Natural killer cell (primary cell): Measurements from ENCODE around the gene CREBBP. TPM values are rescaled to one million over a fixed set of nuclear protein-coding genes. Genes with fewer than 3 reads are reported as not detected.

ENCODE experiments used
- ATAC-seq, 3 donors: fragments of 150-1000 bp in 2 of 3; fragments of 200-7000 bp in 1 of 3; cut with Tn5 transposase; 1 replicate in 1 of 3; 2 replicates in 2 of 3; pipeline ENCODE4 v1.10.0; 2021; ENCODE audit warnings: mild to moderate bottlenecking in 2 of 3, moderate library complexity in 2 of 3
- DNase-seq, 2 donors: peaks; one replicate each; pipeline versions ENCODE4 v3.0.0 to v3.0.0-alpha.2; 2013 to 2021; ENCODE audit warnings: mixed read lengths in 1 of 2
- H3K27ac ChIP-seq: one replicate; pipeline ENCODE4 v1.5.1; 2013; ENCODE audit warnings: mild to moderate bottlenecking, low read length
- H3K27me3 ChIP-seq: one replicate; pipeline ENCODE4 v1.6.1; 2013; ENCODE audit warnings: low read length; ENCODE audit not compliant: control insufficient read depth, insufficient read depth
- H3K36me3 ChIP-seq: one replicate; pipeline ENCODE4 v1.6.1; 2013; ENCODE audit warnings: low read length; ENCODE audit not compliant: control insufficient read depth, insufficient read depth
- H3K4me1 ChIP-seq: one replicate; pipeline ENCODE4 v1.6.1; 2013; ENCODE audit warnings: low read length; ENCODE audit not compliant: control insufficient read depth, insufficient read depth
- H3K4me3 ChIP-seq: one replicate; pipeline ENCODE4 v1.5.1; 2013; ENCODE audit warnings: low read length
- H3K9me3 ChIP-seq: one replicate; pipeline ENCODE4 v1.6.1; 2013; ENCODE audit warnings: low read length; ENCODE audit not compliant: control insufficient read depth, insufficient read depth
- H3K27ac Mint-ChIP-seq, 2 donors: one replicate each; pipeline ENCODE4 v1.8.0; 2022; ENCODE audit warnings: mild to moderate bottlenecking in 2 of 2, mixed read lengths in 2 of 2, moderate library complexity in 1 of 2
- H3K27me3 Mint-ChIP-seq, 2 donors: one replicate each; pipeline ENCODE4 v1.8.0; 2022; ENCODE audit warnings: low read depth in 2 of 2, mixed read lengths in 2 of 2
- H3K36me3 Mint-ChIP-seq: one replicate; pipeline ENCODE4 v1.8.0; 2022; ENCODE audit warnings: mixed read lengths
- H3K4me1 Mint-ChIP-seq, 2 donors: one replicate each; pipeline ENCODE4 v1.8.0; 2022; ENCODE audit warnings: mixed read lengths in 2 of 2
- H3K4me3 Mint-ChIP-seq: one replicate; pipeline ENCODE4 v1.8.0; 2022; ENCODE audit warnings: mild to moderate bottlenecking, moderate library complexity, mixed read lengths
- H3K9me3 Mint-ChIP-seq, 2 donors: one replicate each; pipeline ENCODE4 v1.8.0; 2022; ENCODE audit warnings: mixed read lengths in 2 of 2
- WGBS: methylation state at CpG from one replicate; pipeline ENCODE4 v1.1.7; 2013; ENCODE audit warnings: missing lambda C conversion rate; ENCODE audit not compliant: insufficient coverage; 5-methylcytosine and 5-hydroxymethylcytosine counted together
- intact Hi-C: fragments of 100-400 bp; cut with micrococcal nuclease; formaldehyde crosslinking; loops from one replicate; pipeline ENCODE4 v1.14.2; 2022
- total RNA-seq, 4 donors: library from RNA; stranded (reverse); fragments of 120-200 nt in 1 of 4; gene quantifications; one replicate each; pipeline versions ENCODE4 v1.2.3 to v1.2.4, GENCODE V29; 2013 to 2022
- TF ChIP-seq, protein P1 (sequence below): fragments of 200-600 bp; IDR thresholded peaks from one replicate; pipeline ENCODE4 v1.8.0; 2022; ENCODE audit warnings: antibody characterized with exemption

The CREBBP gene
- total RNA-seq, 3 donors from 2014 or later (not counting 1 experiment from before 2014, with no cell fraction given) = 197 to 234 (median 224) TPM

DNA sequence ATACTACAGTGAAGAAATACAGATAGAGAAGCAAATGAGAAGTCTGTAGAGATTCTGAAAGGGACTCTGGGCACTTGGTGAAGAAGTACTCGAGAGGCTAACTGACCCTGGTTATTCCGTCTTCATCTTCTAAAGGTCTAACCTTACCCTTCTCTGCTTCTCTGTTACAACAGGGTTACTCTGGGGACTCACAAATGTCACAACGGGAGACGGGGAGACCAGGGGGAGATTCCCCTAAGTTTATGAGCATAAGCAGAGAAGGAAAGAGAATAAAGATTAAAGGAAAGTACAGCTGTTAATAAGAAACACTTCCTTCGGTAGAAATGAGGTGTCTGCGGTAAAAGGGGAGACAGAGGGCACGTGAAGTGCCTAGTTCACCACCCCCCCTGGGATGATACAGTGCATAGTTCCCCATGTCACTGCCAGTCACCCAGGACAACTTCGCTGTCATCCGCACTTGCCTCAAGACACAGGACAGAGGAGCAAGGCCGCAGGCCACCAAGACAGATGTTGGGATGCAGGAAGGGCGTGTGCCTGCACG lies 88.0 kb downstream of the CREBBP start:
- no peak for DNase-seq
- Mint-ChIP-seq H3K4me1 (peaks cover 65 to 75% of the 10 kb centered on the region in 2 donors), H3K27me3 (no peaks in the 10 kb centered on the region), H3K4me3 (peak overlapping the region; percentile 54), H3K27ac (no peak overlapping the region), H3K36me3 (no peaks in the 10 kb centered on the region), H3K9me3 (no peaks in the 10 kb centered on the region)
- no peaks in the 10 kb centered on the region for H3K9me3 ChIP-seq
- intact Hi-C loops = no loop called here
- ATAC-seq = peak in 2 of 3 donors; percentile 14 to 36
- TF ChIP-seq, protein P1, sequence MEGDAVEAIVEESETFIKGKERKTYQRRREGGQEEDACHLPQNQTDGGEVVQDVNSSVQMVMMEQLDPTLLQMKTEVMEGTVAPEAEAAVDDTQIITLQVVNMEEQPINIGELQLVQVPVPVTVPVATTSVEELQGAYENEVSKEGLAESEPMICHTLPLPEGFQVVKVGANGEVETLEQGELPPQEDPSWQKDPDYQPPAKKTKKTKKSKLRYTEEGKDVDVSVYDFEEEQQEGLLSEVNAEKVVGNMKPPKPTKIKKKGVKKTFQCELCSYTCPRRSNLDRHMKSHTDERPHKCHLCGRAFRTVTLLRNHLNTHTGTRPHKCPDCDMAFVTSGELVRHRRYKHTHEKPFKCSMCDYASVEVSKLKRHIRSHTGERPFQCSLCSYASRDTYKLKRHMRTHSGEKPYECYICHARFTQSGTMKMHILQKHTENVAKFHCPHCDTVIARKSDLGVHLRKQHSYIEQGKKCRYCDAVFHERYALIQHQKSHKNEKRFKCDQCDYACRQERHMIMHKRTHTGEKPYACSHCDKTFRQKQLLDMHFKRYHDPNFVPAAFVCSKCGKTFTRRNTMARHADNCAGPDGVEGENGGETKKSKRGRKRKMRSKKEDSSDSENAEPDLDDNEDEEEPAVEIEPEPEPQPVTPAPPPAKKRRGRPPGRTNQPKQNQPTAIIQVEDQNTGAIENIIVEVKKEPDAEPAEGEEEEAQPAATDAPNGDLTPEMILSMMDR = no peak
- peaks cover 28% of the 10 kb centered on the region for H3K36me3 ChIP-seq
- H3K4me3 ChIP-seq = no peak overlapping the region
- H3K4me1 ChIP-seq = peaks cover 49% of the 10 kb centered on the region
- 80% methylated on average over 11 of the region's 12 CpGs for WGBS
- H3K27me3 ChIP-seq = no peaks in the 10 kb centered on the region
- H3K27ac ChIP-seq = no peak overlapping the region

DNA sequence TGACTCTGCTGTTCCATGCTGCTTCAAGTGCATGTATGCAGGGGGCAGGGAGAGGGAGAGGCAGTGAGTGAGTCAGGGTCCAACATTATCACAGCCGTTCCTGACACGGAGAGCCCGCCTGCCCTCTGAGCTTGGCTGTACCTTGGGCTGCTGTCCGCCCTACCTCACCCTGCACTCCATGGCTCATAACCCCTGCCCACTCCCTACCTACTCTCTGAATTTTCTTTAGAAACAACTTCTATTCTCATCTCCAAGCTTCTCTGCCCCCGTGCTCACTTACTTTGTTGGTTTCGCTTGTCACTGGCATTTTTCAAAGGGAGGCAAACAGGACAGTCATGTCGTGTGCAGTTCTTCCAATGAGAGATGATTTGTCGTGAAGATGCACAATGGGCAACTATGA lies 88.8 kb downstream of the CREBBP start:
- no peaks in the 10 kb centered on the region for H3K36me3 Mint-ChIP-seq
- peaks cover 57 to 69% of the 10 kb centered on the region in 2 donors for H3K4me1 Mint-ChIP-seq

DNA sequence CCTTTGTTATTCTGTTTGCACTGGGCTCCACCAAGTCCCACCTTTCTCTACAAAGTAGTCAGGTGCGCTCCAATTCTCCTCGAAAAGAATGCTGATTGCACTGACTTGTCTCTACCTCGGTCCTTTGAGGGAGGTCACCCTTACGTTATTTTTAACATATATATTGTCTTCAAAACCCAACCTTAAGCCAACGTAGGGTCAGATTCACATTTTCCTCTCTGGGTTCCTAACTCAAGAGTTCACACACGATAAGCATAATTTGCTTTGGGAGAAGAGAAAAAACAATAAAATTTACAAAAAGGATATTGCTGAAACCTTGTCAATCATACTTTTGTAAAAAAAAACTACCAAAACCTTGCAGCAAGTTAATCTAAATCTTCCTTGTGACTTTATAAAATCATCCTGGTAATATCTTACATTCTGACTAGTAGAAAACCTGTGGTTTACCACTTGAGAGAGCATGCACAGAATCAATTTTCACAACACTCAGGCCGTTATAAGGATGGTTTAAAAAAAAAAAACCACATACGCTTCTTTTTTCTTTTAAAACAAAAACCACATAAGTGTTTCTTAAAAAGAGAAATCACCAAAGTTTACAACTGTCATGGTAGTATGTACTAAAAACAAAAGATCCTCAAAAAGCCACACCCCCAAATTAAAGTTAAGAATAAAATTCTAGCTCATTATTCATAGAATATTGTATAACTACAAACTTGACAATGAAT lies 91.0 kb downstream of the CREBBP start:
- Mint-ChIP-seq H3K27me3 (no peaks in the 10 kb centered on the region), H3K9me3 (no peaks in the 10 kb centered on the region), H3K36me3 (no peaks in the 10 kb centered on the region), H3K4me3 (peak overlapping the region; percentile 88), H3K4me1 (peaks cover 50 to 60% of the 10 kb centered on the region in 2 donors), H3K27ac (peak overlapping the region; percentile 12 to 80)
- Histone ChIP-seq H3K36me3 (peaks cover 32% of the 10 kb centered on the region), H3K27me3 (no peaks in the 10 kb centered on the region), H3K9me3 (no peaks in the 10 kb centered on the region), H3K4me3 (no peak overlapping the region), H3K4me1 (peaks cover 45% of the 10 kb centered on the region), H3K27ac (no peak overlapping the region)
- DNase-seq = peak in 1 of 2 donors; percentile 77
- TF ChIP-seq, protein P1 = no peak
- 31% methylated on average over 5 of the region's 8 CpGs for WGBS
- peak; percentile 77 to 89 (median 81) for ATAC-seq
- intact Hi-C loops = loop anchor here (1.0 to 2.0 kb wide), 2 partner anchors 13 to 29 kb away; no protein-coding TSS in a partner anchor

More for the DNA sequence above, 88.8 kb downstream of the CREBBP start:
- DNase-seq = no peak
- TF ChIP-seq, protein P1 = no peak
- Mint-ChIP-seq H3K27me3 (no peaks in the 10 kb centered on the region), H3K4me3 (no peak overlapping the region), H3K27ac (no peak overlapping the region), H3K9me3 (no peaks in the 10 kb centered on the region)
- ATAC-seq = no peak
- Histone ChIP-seq H3K9me3 (no peaks in the 10 kb centered on the region), H3K27ac (no peak overlapping the region), H3K4me1 (peaks cover 45% of the 10 kb centered on the region), H3K4me3 (no peak overlapping the region), H3K36me3 (peaks cover 28% of the 10 kb centered on the region), H3K27me3 (no peaks in the 10 kb centered on the region)
- intact Hi-C loops = no loop called here
- 98% methylated on average over 8 of the region's 8 CpGs for WGBS
